Measurements from ENCODE around the gene NCAM1.

Gene NCAM1

DNA sequence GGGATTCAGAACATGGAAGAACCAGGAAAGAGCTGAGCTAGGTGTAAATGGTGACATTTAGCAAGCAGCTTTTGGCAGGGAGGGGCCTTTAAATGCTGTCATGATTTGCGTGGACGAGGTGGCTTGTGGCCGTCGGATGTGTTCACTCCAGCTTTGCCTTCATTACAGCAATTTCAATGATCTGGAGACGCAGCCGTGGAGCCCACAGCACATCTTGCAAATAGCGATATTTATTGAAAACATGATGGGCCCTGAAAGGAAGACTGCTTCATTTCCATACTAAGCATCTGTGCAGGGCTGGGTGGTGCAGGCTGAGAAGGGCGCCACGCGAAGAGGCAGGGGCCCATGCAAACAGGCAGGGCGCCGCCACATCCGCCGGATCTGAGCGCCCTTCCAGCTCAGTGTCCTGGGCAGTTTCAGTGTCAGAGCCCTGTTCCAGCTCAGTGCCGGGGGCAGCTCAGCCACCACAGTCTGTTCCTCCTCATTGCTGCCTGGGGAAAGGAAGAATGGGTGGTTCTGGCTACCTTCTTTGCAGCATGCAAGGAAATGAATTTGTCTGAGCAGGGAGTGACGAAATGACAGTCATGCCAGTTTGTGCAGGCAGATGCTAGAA, 242.0 kb downstream of the NCAM1 start:
- Histone ChIP-seq H3K4me3 (ENCODE audit: low read length) (no peak overlapping the region), H2BK5ac (ENCODE audit: low read length) (no peak overlapping the region), H3K79me1 (ENCODE audit: low read length) (no peaks in the 10 kb centered on the region), H4K5ac (ENCODE audit: low read length) (no peak overlapping the region), H4K8ac (ENCODE audit: low read depth, low read length) (no peak overlapping the region), H2BK15ac (replicated peaks; ENCODE audit: low read depth) (no peak overlapping the region), H3K56ac (ENCODE audit: low read length) (no peak overlapping the region), H3K23ac (ENCODE audit: low read length) (no peak overlapping the region), H3K27me3 (ENCODE audit: insufficient read depth, low read length, poor library complexity) (no peaks in the 10 kb centered on the region), H2AK5ac (ENCODE audit: low read length) (no peak overlapping the region), H3K4ac (ENCODE audit: low read depth, low read length) (no peak overlapping the region), H3K4me2 (ENCODE audit: low read length) (no peak overlapping the region), H3K27ac (ENCODE audit: low read depth, low read length) (no peak overlapping the region), H2BK120ac (ENCODE audit: low read depth, low read length) (no peak overlapping the region), H3K9ac (ENCODE audit: low read length) (no peak overlapping the region), H3K4me1 (ENCODE audit: control insufficient read depth, low read depth, low read length) (no peaks in the 10 kb centered on the region), H3K36me3 (ENCODE audit: control insufficient read depth, insufficient read depth, low read length) (no peaks in the 10 kb centered on the region), H3K79me2 (ENCODE audit: control insufficient read depth, insufficient read depth, low read length) (no peaks in the 10 kb centered on the region), H3K18ac (ENCODE audit: low read length) (no peak overlapping the region)
- DNase-seq, result no peak
- WGBS (ENCODE audit: extremely low coverage, insufficient coverage, low lambda C conversion rate), result no CpG with 5 or more reads among the region's 17 CpGs

DNA sequence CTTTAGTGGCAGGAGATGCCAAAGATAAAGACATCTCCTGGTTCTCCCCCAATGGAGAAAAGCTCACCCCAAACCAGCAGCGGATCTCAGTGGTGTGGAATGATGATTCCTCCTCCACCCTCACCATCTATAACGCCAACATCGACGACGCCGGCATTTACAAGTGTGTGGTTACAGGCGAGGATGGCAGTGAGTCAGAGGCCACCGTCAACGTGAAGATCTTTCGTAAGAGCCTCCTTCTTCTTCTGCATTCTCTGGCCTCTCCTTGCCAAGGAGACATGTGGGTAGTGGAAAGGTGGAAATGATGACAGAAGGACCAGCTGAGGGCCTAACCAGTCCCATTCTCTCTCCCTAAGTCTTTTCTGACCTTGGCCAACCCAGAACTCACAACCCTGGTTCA, 243.1 kb downstream of the NCAM1 start:
- Histone ChIP-seq H3K79me1 (ENCODE audit: low read length) (no peaks in the 10 kb centered on the region), H3K9ac (ENCODE audit: low read length) (no peak overlapping the region), H3K4me3 (ENCODE audit: low read length) (no peak overlapping the region), H3K4me1 (ENCODE audit: control insufficient read depth, low read depth, low read length) (no peaks in the 10 kb centered on the region), H2BK120ac (ENCODE audit: low read depth, low read length) (no peak overlapping the region), H3K27me3 (ENCODE audit: insufficient read depth, low read length, poor library complexity) (no peaks in the 10 kb centered on the region), H3K36me3 (ENCODE audit: control insufficient read depth, insufficient read depth, low read length) (no peaks in the 10 kb centered on the region), H3K4ac (ENCODE audit: low read depth, low read length) (no peak overlapping the region), H2AK5ac (ENCODE audit: low read length) (no peak overlapping the region), H3K4me2 (ENCODE audit: low read length) (no peak overlapping the region), H3K56ac (ENCODE audit: low read length) (no peak overlapping the region), H3K27ac (ENCODE audit: low read depth, low read length) (no peak overlapping the region), H3K18ac (ENCODE audit: low read length) (no peak overlapping the region), H4K8ac (ENCODE audit: low read depth, low read length) (no peak overlapping the region), H2BK15ac (replicated peaks; ENCODE audit: low read depth) (no peak overlapping the region), H4K5ac (ENCODE audit: low read length) (no peak overlapping the region), H3K79me2 (ENCODE audit: control insufficient read depth, insufficient read depth, low read length) (no peaks in the 10 kb centered on the region), H2BK5ac (ENCODE audit: low read length) (no peak overlapping the region), H3K23ac (ENCODE audit: low read length) (no peak overlapping the region)
- DNase-seq, result no peak
- WGBS (ENCODE audit: extremely low coverage, insufficient coverage, low lambda C conversion rate), result no CpG with 5 or more reads among the region's 10 CpGs

DNA sequence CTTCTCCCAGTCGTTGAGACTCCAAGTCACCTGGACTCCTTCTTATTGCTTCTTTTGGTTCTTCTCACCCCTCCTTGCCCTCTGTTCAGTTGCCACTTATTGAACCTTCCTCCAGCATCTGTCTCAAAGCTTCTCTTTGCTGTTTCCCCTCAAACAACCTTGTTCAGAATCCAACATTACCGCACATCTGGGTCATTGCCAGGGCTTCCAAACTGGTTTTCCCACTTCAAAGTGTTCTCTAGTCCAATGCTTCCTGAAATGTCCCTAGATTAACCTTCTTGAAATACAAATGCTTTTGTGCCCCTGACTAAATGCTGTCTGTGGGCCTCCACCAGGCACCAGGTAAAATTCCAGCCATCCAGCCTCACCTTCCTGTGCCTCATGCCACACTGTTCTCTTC, 252.3 kb downstream of the NCAM1 start:
- H4K8ac ChIP-seq (ENCODE audit: low read depth, low read length), result no peak overlapping the region
- H2AK5ac ChIP-seq (ENCODE audit: low read length), result no peak overlapping the region
- H3K18ac ChIP-seq (ENCODE audit: low read length), result no peak overlapping the region
- no peaks in the 10 kb centered on the region for H3K4me1 ChIP-seq (ENCODE audit: control insufficient read depth, low read depth, low read length)
- H3K9ac ChIP-seq (ENCODE audit: low read length), result no peak overlapping the region
- H2BK120ac ChIP-seq (ENCODE audit: low read depth, low read length), result no peak overlapping the region
- H3K56ac ChIP-seq (ENCODE audit: low read length), result no peak overlapping the region
- no peak overlapping the region for H3K4me2 ChIP-seq (ENCODE audit: low read length)
- no CpG with 5 or more reads among the region's 2 CpGs for WGBS (ENCODE audit: extremely low coverage, insufficient coverage, low lambda C conversion rate)
- no peak overlapping the region for H3K27ac ChIP-seq (ENCODE audit: low read depth, low read length)
- no peak for DNase-seq
- no peak overlapping the region for H3K23ac ChIP-seq (ENCODE audit: low read length)
- H3K79me2 ChIP-seq (ENCODE audit: control insufficient read depth, insufficient read depth, low read length), result no peaks in the 10 kb centered on the region
- no peak overlapping the region for H3K4ac ChIP-seq (ENCODE audit: low read depth, low read length)
- H2BK15ac ChIP-seq (replicated peaks; ENCODE audit: low read depth), result no peak overlapping the region
- no peak overlapping the region for H2BK5ac ChIP-seq (ENCODE audit: low read length)
- H3K79me1 ChIP-seq (ENCODE audit: low read length), result no peaks in the 10 kb centered on the region
- no peaks in the 10 kb centered on the region for H3K27me3 ChIP-seq (ENCODE audit: insufficient read depth, low read length, poor library complexity)
- no peak overlapping the region for H3K4me3 ChIP-seq (ENCODE audit: low read length)
- no peak overlapping the region for H4K5ac ChIP-seq (ENCODE audit: low read length)
- no peaks in the 10 kb centered on the region for H3K36me3 ChIP-seq (ENCODE audit: control insufficient read depth, insufficient read depth, low read length)

DNA sequence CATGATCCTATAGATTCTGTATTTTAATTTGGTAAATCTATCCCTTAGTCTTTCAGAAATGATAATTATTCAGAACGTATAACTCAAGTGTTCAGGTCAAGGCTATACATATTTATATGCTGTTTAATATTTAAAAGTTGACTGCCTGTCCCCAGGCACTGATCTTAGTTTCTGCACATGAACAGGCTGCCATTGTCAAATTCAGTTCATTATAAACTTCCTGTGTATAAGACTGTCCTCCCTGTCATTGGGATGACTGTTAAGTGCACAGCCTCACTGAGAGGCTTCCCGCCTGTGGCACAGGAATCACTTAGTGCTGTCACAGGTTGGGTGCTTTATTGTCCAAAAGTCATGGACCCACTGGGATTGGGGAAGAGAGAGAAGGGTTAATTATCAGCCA, 261.0 kb downstream of the NCAM1 start:
- no peaks in the 10 kb centered on the region for H3K27me3 ChIP-seq (ENCODE audit: insufficient read depth, low read length, poor library complexity)
- no peak overlapping the region for H4K8ac ChIP-seq (ENCODE audit: low read depth, low read length)
- no peaks in the 10 kb centered on the region for H3K79me2 ChIP-seq (ENCODE audit: control insufficient read depth, insufficient read depth, low read length)
- H4K5ac ChIP-seq (ENCODE audit: low read length), result no peak overlapping the region
- H3K9ac ChIP-seq (ENCODE audit: low read length), result no peak overlapping the region
- no peak overlapping the region for H2BK120ac ChIP-seq (ENCODE audit: low read depth, low read length)
- no peak overlapping the region for H2BK5ac ChIP-seq (ENCODE audit: low read length)
- no peak overlapping the region for H3K4ac ChIP-seq (ENCODE audit: low read depth, low read length)
- no peak for DNase-seq
- no peak overlapping the region for H3K18ac ChIP-seq (ENCODE audit: low read length)
- no peaks in the 10 kb centered on the region for H3K79me1 ChIP-seq (ENCODE audit: low read length)
- no peak overlapping the region for H3K4me3 ChIP-seq (ENCODE audit: low read length)
- H3K56ac ChIP-seq (ENCODE audit: low read length), result no peak overlapping the region
- H2AK5ac ChIP-seq (ENCODE audit: low read length), result no peak overlapping the region
- no peak overlapping the region for H3K27ac ChIP-seq (ENCODE audit: low read depth, low read length)
- no CpG with 5 or more reads among the region's 2 CpGs for WGBS (ENCODE audit: extremely low coverage, insufficient coverage, low lambda C conversion rate)
- no peak overlapping the region for H3K4me2 ChIP-seq (ENCODE audit: low read length)
- H3K23ac ChIP-seq (ENCODE audit: low read length), result no peak overlapping the region
- no peaks in the 10 kb centered on the region for H3K36me3 ChIP-seq (ENCODE audit: control insufficient read depth, insufficient read depth, low read length)
- H2BK15ac ChIP-seq (replicated peaks; ENCODE audit: low read depth), result no peak overlapping the region
- H3K4me1 ChIP-seq (ENCODE audit: control insufficient read depth, low read depth, low read length), result no peaks in the 10 kb centered on the region

DNA sequence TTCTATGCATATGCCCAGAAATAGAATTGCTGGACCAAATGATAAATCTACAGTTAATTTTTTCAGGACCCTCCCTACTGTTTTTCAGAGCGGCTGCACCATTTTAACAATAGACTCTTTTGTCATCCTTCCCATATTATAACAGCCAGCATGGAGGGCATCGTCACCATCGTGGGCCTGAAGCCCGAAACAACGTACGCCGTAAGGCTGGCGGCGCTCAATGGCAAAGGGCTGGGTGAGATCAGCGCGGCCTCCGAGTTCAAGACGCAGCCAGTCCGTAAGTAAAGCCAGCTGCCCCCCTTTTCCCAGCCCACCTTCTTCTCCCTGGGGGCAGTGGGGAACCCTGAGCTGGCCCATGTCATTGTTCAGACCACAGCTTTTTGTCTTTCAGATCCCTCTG, 273.7 kb downstream of the NCAM1 start:
- no peaks in the 10 kb centered on the region for H3K27me3 ChIP-seq (ENCODE audit: insufficient read depth, low read length, poor library complexity)
- no peaks in the 10 kb centered on the region for H3K36me3 ChIP-seq (ENCODE audit: control insufficient read depth, insufficient read depth, low read length)
- no peak overlapping the region for H3K23ac ChIP-seq (ENCODE audit: low read length)
- no peaks in the 10 kb centered on the region for H3K79me2 ChIP-seq (ENCODE audit: control insufficient read depth, insufficient read depth, low read length)
- no peak overlapping the region for H3K9ac ChIP-seq (ENCODE audit: low read length)
- no peak overlapping the region for H3K56ac ChIP-seq (ENCODE audit: low read length)
- no peak overlapping the region for H3K4me2 ChIP-seq (ENCODE audit: low read length)
- no peak overlapping the region for H2BK120ac ChIP-seq (ENCODE audit: low read depth, low read length)
- H2BK15ac ChIP-seq (replicated peaks; ENCODE audit: low read depth), result no peak overlapping the region
- no peak overlapping the region for H3K4ac ChIP-seq (ENCODE audit: low read depth, low read length)
- H3K4me3 ChIP-seq (ENCODE audit: low read length), result no peak overlapping the region
- DNase-seq, result no peak
- H2BK5ac ChIP-seq (ENCODE audit: low read length), result no peak overlapping the region
- H3K18ac ChIP-seq (ENCODE audit: low read length), result no peak overlapping the region
- H2AK5ac ChIP-seq (ENCODE audit: low read length), result no peak overlapping the region
- no peak overlapping the region for H4K8ac ChIP-seq (ENCODE audit: low read depth, low read length)
- H4K5ac ChIP-seq (ENCODE audit: low read length), result no peak overlapping the region
- no CpG with 5 or more reads among the region's 14 CpGs for WGBS (ENCODE audit: extremely low coverage, insufficient coverage, low lambda C conversion rate)
- no peaks in the 10 kb centered on the region for H3K4me1 ChIP-seq (ENCODE audit: control insufficient read depth, low read depth, low read length)
- H3K79me1 ChIP-seq (ENCODE audit: low read length), result no peaks in the 10 kb centered on the region
- H3K27ac ChIP-seq (ENCODE audit: low read depth, low read length), result no peak overlapping the region

DNA sequence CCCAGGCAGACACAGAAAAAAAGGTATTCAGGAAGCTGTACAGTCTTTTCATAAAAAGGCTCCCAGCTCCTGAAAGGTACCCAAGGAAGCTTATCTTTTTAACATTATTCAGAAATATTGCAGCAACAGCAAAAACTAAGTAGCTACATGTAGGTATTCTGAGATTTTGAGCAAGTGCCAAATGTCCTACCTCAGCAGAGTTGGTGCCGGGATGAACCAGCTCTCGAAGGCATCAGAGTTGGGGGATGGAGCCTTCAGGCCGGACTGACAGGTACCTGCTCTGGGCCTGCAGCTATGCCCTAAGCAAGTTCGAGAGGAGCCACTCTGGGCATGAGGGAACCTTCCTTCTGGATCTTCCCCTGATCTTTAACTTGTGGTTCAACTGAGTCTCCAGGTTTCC, 276.0 kb downstream of the NCAM1 start:
- no peaks in the 10 kb centered on the region for H3K79me2 ChIP-seq (ENCODE audit: control insufficient read depth, insufficient read depth, low read length)
- H3K79me1 ChIP-seq (ENCODE audit: low read length), result no peaks in the 10 kb centered on the region
- no peak overlapping the region for H3K4me3 ChIP-seq (ENCODE audit: low read length)
- H3K27ac ChIP-seq (ENCODE audit: low read depth, low read length), result no peak overlapping the region
- no CpG with 5 or more reads among the region's 4 CpGs for WGBS (ENCODE audit: extremely low coverage, insufficient coverage, low lambda C conversion rate)
- no peak overlapping the region for H4K5ac ChIP-seq (ENCODE audit: low read length)
- peaks cover 6% of the 10 kb centered on the region for H3K4me1 ChIP-seq (ENCODE audit: control insufficient read depth, low read depth, low read length)
- H3K56ac ChIP-seq (ENCODE audit: low read length), result no peak overlapping the region
- H3K27me3 ChIP-seq (ENCODE audit: insufficient read depth, low read length, poor library complexity), result no peaks in the 10 kb centered on the region
- H2BK5ac ChIP-seq (ENCODE audit: low read length), result no peak overlapping the region
- H3K18ac ChIP-seq (ENCODE audit: low read length), result no peak overlapping the region
- H4K8ac ChIP-seq (ENCODE audit: low read depth, low read length), result no peak overlapping the region
- H3K4ac ChIP-seq (ENCODE audit: low read depth, low read length), result no peak overlapping the region
- H2BK120ac ChIP-seq (ENCODE audit: low read depth, low read length), result no peak overlapping the region
- no peak overlapping the region for H2BK15ac ChIP-seq (replicated peaks; ENCODE audit: low read depth)
- no peak overlapping the region for H3K4me2 ChIP-seq (ENCODE audit: low read length)
- no peak overlapping the region for H3K9ac ChIP-seq (ENCODE audit: low read length)
- H3K36me3 ChIP-seq (ENCODE audit: control insufficient read depth, insufficient read depth, low read length), result no peaks in the 10 kb centered on the region
- no peak overlapping the region for H3K23ac ChIP-seq (ENCODE audit: low read length)
- no peak overlapping the region for H2AK5ac ChIP-seq (ENCODE audit: low read length)
- no peak for DNase-seq

All from mesendoderm (in vitro differentiated cells).